IMR-90 (cell line): ENCODE data around the gene PITPNB. TPM values are rescaled to one million over a fixed set of nuclear protein-coding genes. Genes with fewer than 3 reads are reported as not detected.

ENCODE experiments used
- ATAC-seq: fragments of 200-7000 bp; cut with Tn5 transposase; 2 replicates; pipeline ENCODE4 v1.9.1; 2020; ENCODE audit warnings: low read depth, mild to moderate bottlenecking, moderate library complexity
- BruUV-seq: library from RNA; stranded (reverse); fragments of 400-500 nt; replicated peaks from 2 replicates; lab custom pipeline; 2021; lab: Mats Ljungman, UMichigan
- CTCF ChIA-PET: fragments of 300-600 bp; formaldehyde crosslinking; extraction: SDS; loops from one replicate; lab custom pipeline; 2021; ENCODE audit warnings: antibody characterized with exemption; lab: Yijun Ruan, JAX
- POLR2A ChIA-PET: fragments of 300-600 bp; sonication (Branson Sonifier 250); formaldehyde crosslinking; loops from one replicate; lab custom pipeline; 2022; ENCODE audit warnings: antibody characterized with exemption; ENCODE audit not compliant: unreplicated experiment; lab: Charles Lee
- DNase-seq: peaks from one replicate; pipeline ENCODE4 v3.0.0; 2013
- H2AFZ ChIP-seq: replicated peaks from 2 replicates; pipeline ENCODE3; 2013; ENCODE audit warnings: low read length, mild to moderate bottlenecking; ENCODE audit not compliant: poor library complexity
- H2AK5ac ChIP-seq: 2 replicates; pipeline ENCODE4 v1.6.1; 2013; ENCODE audit warnings: low read depth, low read length, inconsistent platforms
- H2AK9ac ChIP-seq: replicated peaks from 2 replicates; pipeline ENCODE3; 2013; ENCODE audit warnings: mild to moderate bottlenecking, low read depth, low read length, moderate library complexity; ENCODE audit not compliant: poor library complexity
- H2BK120ac ChIP-seq: 2 replicates; pipeline ENCODE4 v1.6.1; 2013; ENCODE audit warnings: low read depth, low read length, inconsistent platforms
- H2BK15ac ChIP-seq: 3 replicates; pipeline ENCODE4 v1.6.1; 2013; ENCODE audit warnings: low read depth, low read length, inconsistent platforms
- H2BK20ac ChIP-seq: 2 replicates; pipeline ENCODE4 v1.6.1; 2013; ENCODE audit warnings: low read depth, mild to moderate bottlenecking, inconsistent platforms, low read length, moderate library complexity
- H2BK5ac ChIP-seq: 2 replicates; pipeline ENCODE4 v1.6.1; 2013; ENCODE audit warnings: mild to moderate bottlenecking, low read depth, low read length, inconsistent platforms; ENCODE audit not compliant: poor library complexity, severe bottlenecking
- H3K14ac ChIP-seq: replicated peaks from 2 replicates; pipeline ENCODE4 v1.6.1; 2013; ENCODE audit warnings: low read depth, low read length, inconsistent platforms
- H3K18ac ChIP-seq: 2 replicates; pipeline ENCODE4 v1.6.1; 2013; ENCODE audit warnings: low read depth, low read length, control low read depth
- H3K23ac ChIP-seq: 2 replicates; pipeline ENCODE4 v1.6.1; 2013; ENCODE audit warnings: low read depth, low read length, inconsistent platforms
- H3K27ac ChIP-seq: 2 replicates; pipeline ENCODE4 v1.5.1; 2013; ENCODE audit warnings: mild to moderate bottlenecking, control low read depth, low read length; ENCODE audit not compliant: insufficient read depth
- H3K27me3 ChIP-seq: 2 replicates; pipeline ENCODE4 v1.6.1; 2013; ENCODE audit warnings: low read length; ENCODE audit not compliant: control insufficient read depth, insufficient read depth
- H3K36me3 ChIP-seq: 2 replicates; pipeline ENCODE4 v1.6.1; 2013; ENCODE audit warnings: low read length, mixed read lengths; ENCODE audit not compliant: control insufficient read depth, insufficient read depth
- H3K4ac ChIP-seq: 2 replicates; pipeline ENCODE4 v1.6.1; 2013; ENCODE audit warnings: low read depth, low read length, inconsistent platforms
- H3K4me1 ChIP-seq: 2 replicates; pipeline ENCODE4 v1.6.1; 2013; ENCODE audit warnings: low read length, mixed read lengths; ENCODE audit not compliant: control insufficient read depth, insufficient read depth
- H3K4me2 ChIP-seq: 2 replicates; pipeline ENCODE4 v1.6.1; 2013; ENCODE audit warnings: low read depth, mild to moderate bottlenecking, control low read depth, low read length, moderate library complexity
- H3K4me3 ChIP-seq: 2 replicates; pipeline ENCODE4 v1.5.1; 2013; ENCODE audit warnings: low read depth, mild to moderate bottlenecking, control low read depth, low read length, moderate library complexity; ENCODE audit not compliant: insufficient read depth
- H3K56ac ChIP-seq: 2 replicates; pipeline ENCODE4 v1.6.1; 2013; ENCODE audit warnings: low read length, inconsistent platforms; ENCODE audit not compliant: insufficient read depth; ENCODE audit errors: extremely low read depth
- H3K79me1 ChIP-seq, 2 experiments: 2 replicates each; pipeline ENCODE4 v1.6.1; 2013; ENCODE audit warnings: low read length in 2 of 2, inconsistent platforms in 1 of 2, low read depth in 1 of 2
- H3K9ac ChIP-seq: 2 replicates; pipeline ENCODE4 v1.6.1; 2013; ENCODE audit warnings: low read depth, low read length, control low read depth
- H3K9me1 ChIP-seq: 2 replicates; pipeline ENCODE4 v1.6.1; 2013; ENCODE audit warnings: low read length, inconsistent platforms; ENCODE audit not compliant: insufficient read depth
- H3K9me3 ChIP-seq: 2 replicates; pipeline ENCODE4 v1.6.1; 2013; ENCODE audit warnings: low read length; ENCODE audit not compliant: control insufficient read depth, insufficient read depth
- H4K20me1 ChIP-seq: 2 replicates; pipeline ENCODE4 v1.6.1; 2013; ENCODE audit warnings: low read length, inconsistent platforms; ENCODE audit not compliant: insufficient read depth
- H4K5ac ChIP-seq: 2 replicates; pipeline ENCODE4 v1.6.1; 2013; ENCODE audit warnings: mild to moderate bottlenecking, low read depth, low read length, control low read depth
- H4K8ac ChIP-seq, 2 experiments: 2 replicates each; pipeline ENCODE4 v1.6.1; 2013; ENCODE audit warnings: low read depth in 2 of 2, low read length in 2 of 2, control low read depth in 1 of 2, inconsistent platforms in 1 of 2
- H4K91ac ChIP-seq: 2 replicates; pipeline ENCODE4 v1.6.1; 2013; ENCODE audit warnings: low read depth, low read length, inconsistent platforms; ENCODE audit not compliant: insufficient read depth
- CHD1 ChIP-seq: IDR thresholded peaks from 2 replicates; pipeline ENCODE4 v1.6.1; 2012; ENCODE audit warnings: low read depth, low read length, improper control_type of control experiment
- FOS ChIP-seq: fragments of 150-350 bp; IDR thresholded peaks from 2 replicates; pipeline ENCODE4 v1.6.1; 2016; ENCODE audit warnings: low read depth, low read length
- MAZ ChIP-seq: IDR thresholded peaks from 2 replicates; pipeline ENCODE4 v1.6.1; 2012; ENCODE audit warnings: low read depth, mild to moderate bottlenecking, low read length, improper control_type of control experiment, moderate library complexity, borderline replicate concordance
- NFE2L2 ChIP-seq: fragments of 150-350 bp; IDR thresholded peaks from 2 replicates; pipeline ENCODE4 v1.6.1; 2016; ENCODE audit warnings: low read depth, mild to moderate bottlenecking, low read length
- SMC3 ChIP-seq: fragments of 150-350 bp; IDR thresholded peaks from 2 replicates; pipeline ENCODE4 v1.6.1; 2016; ENCODE audit warnings: low read depth, mild to moderate bottlenecking, antibody characterized with exemption, low read length, moderate library complexity
- WGBS, 2 experiments: methylation state at CpG; one replicate each; pipeline versions ENCODE4 v1.1.5 to v1.1.7; 2013; ENCODE audit warnings: missing lambda C conversion rate in 2 of 2; ENCODE audit not compliant: insufficient read length in 1 of 2; ENCODE audit errors: extremely low coverage in 2 of 2; 5-methylcytosine and 5-hydroxymethylcytosine counted together
- dilution Hi-C: fragments of 300-500 bp; cut with HindIII; formaldehyde crosslinking; loops from one replicate; pipeline ENCODE4 v1.14.3; 2018; ENCODE audit warnings: low sequenced_read_pairs; ENCODE audit not compliant: unreplicated experiment
- in situ Hi-C: fragments of 300-500 bp; cut with MboI; formaldehyde crosslinking; loops from 3 replicates; pipeline ENCODE4 v1.14.3; 2019; ENCODE audit warnings: low sequenced_read_pairs, inconsistent platforms, mixed read lengths
- intact Hi-C: fragments of 100-400 bp; cut with micrococcal nuclease; formaldehyde crosslinking; loops from 2 replicates; pipeline ENCODE4 v1.10.0; 2022
- polyA plus RNA-seq, 3 experiments: library from polyadenylated mRNA; depleted of rRNA; stranded (reverse); fragments of >200 nt; gene quantifications; 2 replicates each; pipeline ENCODE4 v1.2.3, GENCODE V29; 2012; ENCODE audit warnings: low replicate concordance in 1 of 3
- total RNA-seq: library from RNA; depleted of rRNA; stranded (reverse); fragments of >200 nt; gene quantifications from 2 replicates; pipeline ENCODE4 v1.2.3, GENCODE V29; 2012

PITPNB gene
- total and polyA plus RNA-seq, 2 of the 4 experiments (the other 2 are of a cell fraction), result 19.7 to 54.5 TPM

GRCh38 chr22:27810609-27811151 lies 108.4 kb downstream of the PITPNB start:
- Histone ChIP-seq H3K56ac (no peak overlapping the region), H3K9ac (no peak overlapping the region; the same call in 1 of the 2 replicates), H3K18ac (peak overlapping the region; percentile 16; the same call in 1 of the 2 replicates), H2BK120ac (peak overlapping the region; percentile 65), H3K36me3 (no peaks in the 10 kb centered on the region), H2AK5ac (no peak overlapping the region; the same call in 1 of the 2 replicates), H4K20me1 (no peaks in the 10 kb centered on the region), H3K23ac (peak overlapping the region; percentile 37; the same call in 1 of the 2 replicates), H3K9me1 (0 out of 2 replicates have a peak, but pooled peaks cover 3% of the 10 kb centered on the region), H4K8ac (peak overlapping the region; percentile 54 to 64; a peak in 2 of 4 replicates), H3K14ac (no peak overlapping the region), H3K9me3 (no peaks in the 10 kb centered on the region), H3K79me1 (no peaks in the 10 kb centered on the region), H2BK15ac (peak overlapping the region; percentile 46; the same call in 1 of the 3 replicates), H2AFZ (peak overlapping the region; percentile 79), H3K4me1 (peaks cover 13% of the 10 kb centered on the region), H2BK5ac (no peak overlapping the region), H2BK20ac (peak overlapping the region; percentile 48), H3K4ac (peak overlapping the region; percentile 45), H4K91ac (peak overlapping the region; percentile 65; the same call in 1 of the 2 replicates), H4K5ac (peak overlapping the region; percentile 34; the same call in 1 of the 2 replicates), H3K4me3 (no peak overlapping the region), H3K4me2 (peak overlapping the region; percentile 18; the same call in 1 of the 2 replicates), H3K27ac (peak overlapping the region; percentile 45; the same call in 1 of the 2 replicates), H3K27me3 (no peaks in the 10 kb centered on the region), H2AK9ac (peak overlapping the region; percentile 81)
- ATAC-seq, result peak; percentile 86
- TF ChIP-seq CHD1 (no peak), NFE2L2 (no peak), FOS (no peak), MAZ (peak; percentile 67; the same call in 1 of the 2 replicates), SMC3 (no peak)
- CTCF ChIA-PET, result no interaction called here
- intact Hi-C loops, result no loop called here
- dilution Hi-C loops, result no loop called here
- in situ Hi-C loops, result loop anchor here (10.0 kb wide), 1 partner anchor 1056 kb away; no protein-coding TSS in a partner anchor
- POLR2A ChIA-PET, result no interaction called here
- 0% methylated on average over 4 of the region's 15 CpGs; no CpG with 5 or more reads in 1 of the 2 experiments for WGBS, 2 experiments
- BruUV-seq, result no TSS peak
- peak; percentile 68 for DNase-seq
